H9 (cell line): ENCODE data around the gene ZBTB43. TPM values are rescaled to one million over a fixed set of nuclear protein-coding genes. Genes with fewer than 3 reads are reported as not detected.
A peak's percentile ranks its signal among the peaks of the same experiment; 100 is the strongest.

Source experiments
- DNase-seq: peaks from one replicate; pipeline ENCODE4 v3.0.0-alpha.2; 2017
- H2AFZ ChIP-seq: one replicate; pipeline ENCODE4 v1.6.1; 2013; ENCODE audit warnings: mild to moderate bottlenecking, low read length, control low read depth, moderate library complexity
- H2AK5ac ChIP-seq: 2 replicates; pipeline ENCODE4 v1.6.1; 2013; ENCODE audit warnings: low read length, control low read depth, mixed read lengths; ENCODE audit not compliant: insufficient read length
- H2BK120ac ChIP-seq: one replicate; pipeline ENCODE4 v1.6.1; 2013; ENCODE audit warnings: low read depth, mild to moderate bottlenecking, low read length, control low read depth, inconsistent platforms; ENCODE audit not compliant: poor library complexity, severe bottlenecking
- H2BK12ac ChIP-seq: 2 replicates; pipeline ENCODE4 v1.6.1; 2013; ENCODE audit warnings: low read length, control low read depth, mixed read lengths, low read depth; ENCODE audit not compliant: insufficient read length
- H2BK15ac ChIP-seq: 2 replicates; pipeline ENCODE4 v1.6.1; 2013; ENCODE audit warnings: low read depth, low read length, control low read depth
- H2BK20ac ChIP-seq: one replicate; pipeline ENCODE4 v1.6.1; 2013; ENCODE audit warnings: low read depth, mild to moderate bottlenecking, low read length, control low read depth, inconsistent platforms; ENCODE audit not compliant: poor library complexity, severe bottlenecking
- H2BK5ac ChIP-seq: 2 replicates; pipeline ENCODE4 v1.6.1; 2013; ENCODE audit warnings: low read length, control low read depth, mixed read lengths; ENCODE audit not compliant: insufficient read length
- H3K14ac ChIP-seq: 2 replicates; pipeline ENCODE4 v1.6.1; 2013; ENCODE audit warnings: low read length, control low read depth; ENCODE audit not compliant: insufficient read depth
- H3K18ac ChIP-seq: 2 replicates; pipeline ENCODE4 v1.6.1; 2013; ENCODE audit warnings: low read depth, mild to moderate bottlenecking, mixed read lengths, low read length, control low read depth; ENCODE audit not compliant: insufficient read length
- H3K23ac ChIP-seq: 2 replicates; pipeline ENCODE4 v1.6.1; 2013; ENCODE audit warnings: low read length, control low read depth, mixed read lengths, low read depth; ENCODE audit not compliant: insufficient read length
- H3K23me2 ChIP-seq: 2 replicates; pipeline ENCODE4 v1.6.1; 2013; ENCODE audit warnings: low read depth, mild to moderate bottlenecking, mixed read lengths, low read length, control low read depth; ENCODE audit not compliant: insufficient read length, poor library complexity, severe bottlenecking
- H3K27ac ChIP-seq: 2 replicates; pipeline ENCODE4 v1.5.1; 2013; ENCODE audit warnings: low read length, control low read depth, mixed read lengths, low read depth; ENCODE audit not compliant: insufficient read length
- H3K27me3 ChIP-seq: 2 replicates; pipeline ENCODE4 v1.6.1; 2013; ENCODE audit warnings: low read length, control low read depth, inconsistent platforms; ENCODE audit not compliant: insufficient read depth
- H3K4ac ChIP-seq: 2 replicates; pipeline ENCODE4 v1.6.1; 2013; ENCODE audit warnings: low read depth, mild to moderate bottlenecking, control low read depth, inconsistent platforms, low read length, moderate library complexity
- H3K4me1 ChIP-seq: 2 replicates; pipeline ENCODE4 v1.6.1; 2013; ENCODE audit warnings: low read length, control low read depth, inconsistent platforms; ENCODE audit not compliant: insufficient read depth
- H3K4me2 ChIP-seq: 2 replicates; pipeline ENCODE4 v1.6.1; 2013; ENCODE audit warnings: low read length, control low read depth, mixed read lengths; ENCODE audit not compliant: insufficient read length, insufficient read depth
- H3K56ac ChIP-seq: 2 replicates; pipeline ENCODE4 v1.6.1; 2013; ENCODE audit warnings: low read depth, mild to moderate bottlenecking, mixed read lengths, low read length, control low read depth; ENCODE audit not compliant: insufficient read length
- H3K79me1 ChIP-seq: 2 replicates; pipeline ENCODE4 v1.6.1; 2013; ENCODE audit warnings: low read depth, mild to moderate bottlenecking, moderate library complexity, low read length, control low read depth, inconsistent platforms; ENCODE audit not compliant: insufficient read depth, poor library complexity, severe bottlenecking
- H3K79me2 ChIP-seq: 2 replicates; pipeline ENCODE4 v1.6.1; 2013; ENCODE audit warnings: low read length, control low read depth, inconsistent platforms; ENCODE audit not compliant: insufficient read depth
- H3K9ac ChIP-seq: 2 replicates; pipeline ENCODE4 v1.6.1; 2013; ENCODE audit warnings: low read length, control low read depth, mixed read lengths; ENCODE audit not compliant: insufficient read length; ENCODE audit errors: extremely low read depth
- H3K9me3 ChIP-seq: one replicate; pipeline ENCODE4 v1.6.1; 2013; ENCODE audit warnings: low read depth, low read length, inconsistent platforms; ENCODE audit not compliant: control insufficient read depth
- H3T11ph ChIP-seq: one replicate; pipeline ENCODE4 v1.6.1; 2013; ENCODE audit warnings: mild to moderate bottlenecking, low read length, control low read depth, inconsistent platforms
- H4K20me1 ChIP-seq: one replicate; pipeline ENCODE4 v1.6.1; 2013; ENCODE audit not compliant: control insufficient read depth, insufficient read length, insufficient read depth
- H4K5ac ChIP-seq: 2 replicates; pipeline ENCODE4 v1.6.1; 2013; ENCODE audit warnings: low read depth, mild to moderate bottlenecking, mixed read lengths, low read length, control low read depth; ENCODE audit not compliant: insufficient read length
- H4K8ac ChIP-seq: replicated peaks from 2 replicates; pipeline ENCODE4 v1.6.1; 2013; ENCODE audit warnings: low read length, control low read depth, mixed read lengths, low read depth; ENCODE audit not compliant: insufficient read length
- H4K91ac ChIP-seq: 2 replicates; pipeline ENCODE4 v1.6.1; 2013; ENCODE audit warnings: low read depth, mild to moderate bottlenecking, moderate library complexity, mixed read lengths, low read length, control low read depth; ENCODE audit not compliant: insufficient read length
- H3K27ac Mint-ChIP-seq, 3 experiments: 2 replicates in 2 of 3; 3 replicates in 1 of 3; pipeline ENCODE4 v1.8.0; 2020 to 2021; ENCODE audit warnings: mixed read lengths in 3 of 3, mild to moderate bottlenecking in 1 of 3, moderate library complexity in 1 of 3
- H3K27me3 Mint-ChIP-seq: 2 replicates; pipeline ENCODE4 v1.8.0; 2021; ENCODE audit warnings: low read depth, mild to moderate bottlenecking, moderate library complexity, mixed read lengths
- H3K36me3 Mint-ChIP-seq, 3 experiments: 2 replicates in 2 of 3; 3 replicates in 1 of 3; pipeline ENCODE4 v1.8.0; 2020 to 2021; ENCODE audit warnings: low read depth in 3 of 3, mixed read lengths in 3 of 3; ENCODE audit not compliant: insufficient read depth in 1 of 3
- H3K4me1 Mint-ChIP-seq, 2 experiments: 2 replicates each; pipeline ENCODE4 v1.8.0; 2020; ENCODE audit warnings: mixed read lengths in 2 of 2
- H3K4me3 Mint-ChIP-seq, 2 experiments: 2 replicates in 1 of 2; 3 replicates in 1 of 2; pipeline ENCODE4 v1.8.0; 2020 to 2021; ENCODE audit warnings: mild to moderate bottlenecking in 2 of 2, mixed read lengths in 2 of 2, moderate library complexity in 1 of 2
- H3K9me3 Mint-ChIP-seq, 2 experiments: 2 replicates in 1 of 2; 3 replicates in 1 of 2; pipeline ENCODE4 v1.8.0; 2020; ENCODE audit warnings: mild to moderate bottlenecking in 2 of 2, mixed read lengths in 2 of 2, moderate library complexity in 1 of 2
- CTCF ChIP-seq: fragments of 200-600 bp; sonication (generic); conservative IDR thresholded peaks from 3 replicates; pipeline ENCODE4 v1.8.0; 2021; ENCODE audit warnings: antibody characterized with exemption, mild to moderate bottlenecking
- WGBS: extraction: QIAGEN DNeasy Blood & Tissue Kit; methylation state at CpG from one replicate; pipeline ENCODE4 v1.1.7; 2013; ENCODE audit warnings: missing lambda C conversion rate, low lambda C conversion rate, mixed read lengths; ENCODE audit not compliant: insufficient read length; ENCODE audit errors: extremely low coverage; 5-methylcytosine and 5-hydroxymethylcytosine counted together
- total RNA-seq: library from RNA; stranded (reverse); gene quantifications from 2 replicates; pipeline ENCODE4 v1.2.1, GENCODE V29; 2021

Gene ZBTB43
- total RNA-seq, 1 experiment from 2014 or later: 15.7 TPM

DNA sequence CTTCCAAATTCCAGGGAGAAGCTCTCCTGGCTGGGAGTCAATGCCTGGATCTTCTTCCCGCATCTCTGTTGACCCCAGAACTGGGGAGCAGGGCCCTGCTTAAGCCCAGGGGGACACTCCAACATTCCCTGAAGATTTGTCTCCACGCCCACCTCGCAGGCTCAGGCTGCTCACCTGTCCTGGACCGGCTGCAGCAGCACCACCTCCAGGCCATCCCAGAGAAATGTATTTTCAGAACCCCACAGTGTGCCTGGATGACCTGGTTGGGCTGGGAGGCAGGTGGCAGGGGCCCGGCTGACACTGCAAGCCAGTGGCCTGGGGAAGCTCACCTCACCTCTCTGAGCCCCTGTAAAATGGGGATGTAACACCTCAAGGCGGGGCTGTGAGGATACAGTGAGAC is 27.1 kb upstream of the ZBTB43 start:
- H3K9me3 Mint-ChIP-seq: no peaks in the 10 kb centered on the region
- no peak overlapping the region for H3K14ac ChIP-seq
- H3K23me2 ChIP-seq: no peaks in the 10 kb centered on the region
- no peaks in the 10 kb centered on the region for H3K4me1 ChIP-seq
- no peak overlapping the region for H4K91ac ChIP-seq
- no peaks in the 10 kb centered on the region for H3K27me3 ChIP-seq
- H3K4me2 ChIP-seq: no peak overlapping the region
- H2BK15ac ChIP-seq: no peak overlapping the region
- no peak overlapping the region; a peak in 1 of 7 replicates for H3K27ac Mint-ChIP-seq
- H4K20me1 ChIP-seq: no peaks in the 10 kb centered on the region
- H3K18ac ChIP-seq: no peak overlapping the region
- H3K79me2 ChIP-seq: no peaks in the 10 kb centered on the region
- H3T11ph ChIP-seq: no peak overlapping the region
- peaks cover 0 to 11% of the 10 kb centered on the region in 2 experiments; a peak in 3 of 4 replicates for H3K4me1 Mint-ChIP-seq
- no peak overlapping the region for H2BK20ac ChIP-seq
- no peak overlapping the region for H2BK5ac ChIP-seq
- H2AFZ ChIP-seq: no peak overlapping the region
- H3K36me3 Mint-ChIP-seq: no peaks in the 10 kb centered on the region
- no peak overlapping the region for H4K8ac ChIP-seq
- H3K23ac ChIP-seq: no peak overlapping the region
- peaks cover 58% of the 10 kb centered on the region for H3K27me3 Mint-ChIP-seq
- no peaks in the 10 kb centered on the region for H3K9me3 ChIP-seq
- no peak overlapping the region for H3K27ac ChIP-seq
- no CpG with 5 or more reads among the region's 6 CpGs for WGBS
- H4K5ac ChIP-seq: no peak overlapping the region
- H3K4me3 Mint-ChIP-seq: no peak overlapping the region
- TF ChIP-seq CTCF: peak; percentile 68
- no peak overlapping the region for H2AK5ac ChIP-seq
- H2BK12ac ChIP-seq: no peak overlapping the region
- H3K79me1 ChIP-seq: no peaks in the 10 kb centered on the region
- H2BK120ac ChIP-seq: no peak overlapping the region
- H3K4ac ChIP-seq: no peak overlapping the region
- no peak overlapping the region for H3K9ac ChIP-seq
- no peak overlapping the region for H3K56ac ChIP-seq
- peak; percentile 85 for DNase-seq
